Keratinocyte (primary cell): Measurements from ENCODE around the gene ZBED4. TPM values are rescaled to one million over a fixed set of nuclear protein-coding genes. Genes with fewer than 3 reads are reported as not detected.

Experiments used
- DNase-seq: peaks from one replicate; pipeline ENCODE4 v3.0.0-alpha.2; 2011; ENCODE audit warnings: low read depth, missing footprints, low spot score
- FAIRE-seq: peaks from 2 replicates; lab custom pipeline; 2011; peaks lifted over from hg19 to GRCh38; lab: Jason Lieb, UNC
- H2AFZ ChIP-seq: 2 replicates; pipeline ENCODE4 v1.6.0; 2012; ENCODE audit warnings: low read length, control low read depth, inconsistent platforms; ENCODE audit not compliant: control insufficient read depth
- H3K27ac ChIP-seq: 2 replicates; pipeline ENCODE4 v1.5.1; 2011; ENCODE audit warnings: low read length; ENCODE audit not compliant: control insufficient read depth, insufficient read depth
- H3K27me3 ChIP-seq: 3 replicates; pipeline ENCODE4 v1.6.0; 2011; ENCODE audit warnings: low read length; ENCODE audit not compliant: control insufficient read depth, insufficient read depth; ENCODE audit errors: extremely low read depth
- H3K36me3 ChIP-seq, 2 experiments: 2 replicates in 1 of 2; 3 replicates in 1 of 2; pipeline ENCODE4 v1.5.1; 2011; ENCODE audit warnings: low read length in 2 of 2, mild to moderate bottlenecking in 1 of 2; ENCODE audit not compliant: control insufficient read depth in 2 of 2, insufficient read depth in 2 of 2; ENCODE audit errors: extremely low read depth in 1 of 2
- H3K4me1 ChIP-seq: 3 replicates; pipeline ENCODE4 v1.5.1; 2011; ENCODE audit warnings: low read length; ENCODE audit not compliant: control insufficient read depth, insufficient read depth; ENCODE audit errors: extremely low read depth
- H3K4me2 ChIP-seq: 3 replicates; pipeline ENCODE4 v1.6.0; 2011; ENCODE audit warnings: low read depth, low read length; ENCODE audit not compliant: control insufficient read depth, insufficient read depth; ENCODE audit errors: extremely low read depth
- H3K4me3 ChIP-seq, 3 experiments: fragments of 200-600 bp in 1 of 3; sonication (generic) in 1 of 3; 2 replicates in 2 of 3; 3 replicates in 1 of 3; pipeline ENCODE4 v1.5.1; 2011 to 2016; ENCODE audit warnings: low read length in 3 of 3, mild to moderate bottlenecking in 3 of 3, control low read depth in 2 of 3, inconsistent platforms in 1 of 3, low read depth in 1 of 3, mixed read lengths in 1 of 3, mixed run types in 1 of 3, moderate library complexity in 1 of 3; ENCODE audit not compliant: control insufficient read depth in 2 of 3, insufficient read depth in 2 of 3; ENCODE audit errors: extremely low read depth in 1 of 3
- H3K79me2 ChIP-seq: 2 replicates; pipeline ENCODE4 v1.6.0; 2012; ENCODE audit warnings: low read length; ENCODE audit not compliant: control insufficient read depth, insufficient read depth
- H3K9ac ChIP-seq: 3 replicates; pipeline ENCODE4 v1.6.0; 2011; ENCODE audit warnings: low read length; ENCODE audit not compliant: control insufficient read depth, insufficient read depth; ENCODE audit errors: extremely low read depth
- H3K9me1 ChIP-seq: 3 replicates; pipeline ENCODE4 v1.6.0; 2011; ENCODE audit warnings: low read length; ENCODE audit not compliant: control insufficient read depth, insufficient read depth; ENCODE audit errors: extremely low read depth
- H3K9me3 ChIP-seq: 2 replicates; pipeline ENCODE4 v1.5.1; 2012; ENCODE audit warnings: low read depth, low read length; ENCODE audit not compliant: control insufficient read depth
- H4K20me1 ChIP-seq: 3 replicates; pipeline ENCODE4 v1.6.0; 2011; ENCODE audit warnings: low read length; ENCODE audit not compliant: control insufficient read depth, insufficient read depth; ENCODE audit errors: extremely low read depth
- EZH2 ChIP-seq: IDR thresholded peaks from one replicate; pipeline ENCODE4 v1.6.1; 2012; ENCODE audit warnings: inconsistent platforms, mild to moderate bottlenecking, low read length, moderate library complexity
- dilution Hi-C: fragments of 300-500 bp; cut with MboI; formaldehyde crosslinking; loops from one replicate; pipeline ENCODE4 v1.7.0; 2020; ENCODE audit warnings: low sequenced_read_pairs; ENCODE audit not compliant: extremely low pct_ligation_motif_present
- polyA plus RNA-seq, 5 experiments: library from polyadenylated mRNA; depleted of rRNA in 3 of 5; stranded (reverse) in 3 of 5; stranded (forward) in 1 of 5; unstranded in 1 of 5; fragments of >200 nt; gene quantifications; 1 replicate in 1 of 5; 2 replicates in 3 of 5; 3 replicates in 1 of 5; pipeline versions ENCODE4 v1.2.1 to v1.2.3, GENCODE V29; 2011 to 2012; ENCODE audit warnings: missing spikeins in 2 of 5, low read depth in 1 of 5, low replicate concordance in 1 of 5
- TF ChIP-seq, protein P1 (sequence below), 3 experiments: IDR thresholded peaks in 1 of 3; conservative IDR thresholded peaks in 1 of 3; optimal IDR thresholded peaks in 1 of 3; 2 replicates in 2 of 3; 3 replicates in 1 of 3; pipeline versions ENCODE3 to v1.5.1; 2011; ENCODE audit warnings: low read length in 3 of 3, mild to moderate bottlenecking in 3 of 3, moderate library complexity in 2 of 3, control low read depth in 1 of 3, inconsistent platforms in 1 of 3; ENCODE audit not compliant: insufficient read depth in 2 of 3; ENCODE audit errors: extremely low read depth in 1 of 3

The ZBED4 gene
- polyA plus RNA-seq, 1 donor (not counting 4 experiments of a cell fraction or from before 2014, with no cell fraction given) = 7.1 TPM

- dilution Hi-C loops = no loop called here
These were observed 43.2 kb upstream of the ZBED4 start for GRCh38 chr22:49810363-49811019.

DNA sequence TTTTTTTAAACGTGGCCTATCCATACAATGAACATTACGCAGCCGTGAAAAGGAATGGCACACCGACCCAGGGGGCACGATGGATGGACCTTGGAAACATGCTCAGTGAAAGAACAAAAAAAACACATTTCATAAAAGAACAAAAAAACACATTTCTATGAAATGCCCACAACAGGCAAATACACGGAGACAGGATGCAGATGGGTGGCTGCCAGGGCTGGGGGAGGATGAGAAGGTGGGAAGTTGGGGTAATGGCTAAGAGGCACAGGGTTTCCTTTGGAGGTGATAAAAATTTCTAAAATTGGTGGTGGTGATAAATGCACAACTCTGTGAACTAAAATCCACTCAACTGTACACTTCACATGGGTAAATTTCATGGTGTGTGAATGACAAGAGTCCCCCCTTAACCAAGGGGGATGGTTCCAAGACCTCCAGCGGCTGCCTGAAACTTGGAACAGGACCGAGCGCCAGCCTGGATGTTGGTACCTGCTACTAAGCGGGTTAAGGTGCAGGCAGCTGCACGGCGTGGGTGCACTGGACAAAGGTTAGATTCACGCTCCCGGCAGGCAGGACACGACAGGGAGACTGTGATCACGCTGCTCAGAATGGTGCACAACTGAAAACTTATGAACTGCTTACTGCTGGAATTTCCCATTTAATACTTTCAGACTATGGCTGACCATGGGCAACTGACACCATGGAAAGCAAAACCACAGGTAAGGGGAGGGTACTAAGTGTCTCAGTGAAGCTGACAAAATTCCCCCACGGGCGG, 42.4 kb upstream of the ZBED4 start:
- TF ChIP-seq, protein P1, sequence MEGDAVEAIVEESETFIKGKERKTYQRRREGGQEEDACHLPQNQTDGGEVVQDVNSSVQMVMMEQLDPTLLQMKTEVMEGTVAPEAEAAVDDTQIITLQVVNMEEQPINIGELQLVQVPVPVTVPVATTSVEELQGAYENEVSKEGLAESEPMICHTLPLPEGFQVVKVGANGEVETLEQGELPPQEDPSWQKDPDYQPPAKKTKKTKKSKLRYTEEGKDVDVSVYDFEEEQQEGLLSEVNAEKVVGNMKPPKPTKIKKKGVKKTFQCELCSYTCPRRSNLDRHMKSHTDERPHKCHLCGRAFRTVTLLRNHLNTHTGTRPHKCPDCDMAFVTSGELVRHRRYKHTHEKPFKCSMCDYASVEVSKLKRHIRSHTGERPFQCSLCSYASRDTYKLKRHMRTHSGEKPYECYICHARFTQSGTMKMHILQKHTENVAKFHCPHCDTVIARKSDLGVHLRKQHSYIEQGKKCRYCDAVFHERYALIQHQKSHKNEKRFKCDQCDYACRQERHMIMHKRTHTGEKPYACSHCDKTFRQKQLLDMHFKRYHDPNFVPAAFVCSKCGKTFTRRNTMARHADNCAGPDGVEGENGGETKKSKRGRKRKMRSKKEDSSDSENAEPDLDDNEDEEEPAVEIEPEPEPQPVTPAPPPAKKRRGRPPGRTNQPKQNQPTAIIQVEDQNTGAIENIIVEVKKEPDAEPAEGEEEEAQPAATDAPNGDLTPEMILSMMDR (optimal IDR thresholded peaks at IDR 0.05 in 1 of 3, IDR thresholded peaks at IDR 0.05 in 1 of 3, conservative IDR thresholded peaks at IDR 0.05 in 1 of 3; ENCODE audit: extremely low read depth in 1 of 3, insufficient read depth in 2 of 3, low read length in 3 of 3) = no peak
- no peak for TF ChIP-seq EZH2
- Histone ChIP-seq H3K9me3 (no peaks in the 10 kb centered on the region), H2AFZ (no peak overlapping the region), H3K4me2 (no peak overlapping the region), H3K4me3 (no peak overlapping the region), H4K20me1 (peaks cover 38% of the 10 kb centered on the region), H3K27ac (no peak overlapping the region), H3K9ac (no peak overlapping the region), H3K9me1 (peaks cover 3% of the 10 kb centered on the region), H3K36me3 (peaks cover 5 to 19% of the 10 kb centered on the region in 2 experiments), H3K79me2 (peaks cover 97% of the 10 kb centered on the region), H3K27me3 (no peaks in the 10 kb centered on the region), H3K4me1 (peaks cover 6% of the 10 kb centered on the region)
- dilution Hi-C loops = no loop called here
- FAIRE-seq (no peak), DNase-seq (no peak)

More at GRCh38 chr22:49810363-49811019, 43.2 kb upstream of the ZBED4 start:
- Histone ChIP-seq H3K36me3 (peaks cover 5 to 18% of the 10 kb centered on the region in 2 experiments), H3K4me1 (peaks cover 6% of the 10 kb centered on the region), H2AFZ (no peak overlapping the region), H3K9ac (no peak overlapping the region), H3K4me3 (no peak overlapping the region), H3K4me2 (no peak overlapping the region), H3K79me2 (peaks cover 97% of the 10 kb centered on the region), H3K9me1 (peaks cover 3% of the 10 kb centered on the region), H4K20me1 (peaks cover 35% of the 10 kb centered on the region), H3K27me3 (no peaks in the 10 kb centered on the region), H3K27ac (no peak overlapping the region), H3K9me3 (no peaks in the 10 kb centered on the region)
- no peak for FAIRE-seq
- TF ChIP-seq EZH2 = no peak
- TF ChIP-seq, protein P1 (optimal IDR thresholded peaks at IDR 0.05 in 1 of 3, IDR thresholded peaks at IDR 0.05 in 1 of 3, conservative IDR thresholded peaks at IDR 0.05 in 1 of 3; ENCODE audit: extremely low read depth in 1 of 3, insufficient read depth in 2 of 3, low read length in 3 of 3) = no peak
- no peak for DNase-seq
